ENCODE data around the gene PHKA1.
"Not testable (repeated sequence)": the region's sequence is repeated elsewhere in the genome, so short reads cannot be mapped to it uniquely, and the experiment has no call there.

PHKA1 gene

DNA sequence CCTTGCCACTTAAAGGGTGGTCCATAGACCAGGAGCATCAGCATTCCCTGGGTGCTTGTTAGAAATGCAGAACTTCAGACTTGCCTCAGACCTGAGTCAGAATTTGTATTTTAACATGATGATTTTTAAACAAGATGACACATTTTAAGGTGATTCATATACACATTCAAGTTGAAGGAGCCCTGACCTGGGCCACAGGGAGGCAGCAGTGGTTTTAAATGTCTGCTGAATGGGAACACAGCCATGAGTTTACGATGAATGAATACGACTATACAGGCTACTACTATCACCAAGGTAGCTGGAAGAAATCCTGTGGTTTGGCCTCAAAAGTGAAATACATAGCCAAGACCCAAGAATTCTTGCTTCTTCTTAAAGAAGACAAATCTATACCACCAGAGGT, 144.3 kb downstream of the PHKA1 start:
- DNase-seq, result no peak

DNA sequence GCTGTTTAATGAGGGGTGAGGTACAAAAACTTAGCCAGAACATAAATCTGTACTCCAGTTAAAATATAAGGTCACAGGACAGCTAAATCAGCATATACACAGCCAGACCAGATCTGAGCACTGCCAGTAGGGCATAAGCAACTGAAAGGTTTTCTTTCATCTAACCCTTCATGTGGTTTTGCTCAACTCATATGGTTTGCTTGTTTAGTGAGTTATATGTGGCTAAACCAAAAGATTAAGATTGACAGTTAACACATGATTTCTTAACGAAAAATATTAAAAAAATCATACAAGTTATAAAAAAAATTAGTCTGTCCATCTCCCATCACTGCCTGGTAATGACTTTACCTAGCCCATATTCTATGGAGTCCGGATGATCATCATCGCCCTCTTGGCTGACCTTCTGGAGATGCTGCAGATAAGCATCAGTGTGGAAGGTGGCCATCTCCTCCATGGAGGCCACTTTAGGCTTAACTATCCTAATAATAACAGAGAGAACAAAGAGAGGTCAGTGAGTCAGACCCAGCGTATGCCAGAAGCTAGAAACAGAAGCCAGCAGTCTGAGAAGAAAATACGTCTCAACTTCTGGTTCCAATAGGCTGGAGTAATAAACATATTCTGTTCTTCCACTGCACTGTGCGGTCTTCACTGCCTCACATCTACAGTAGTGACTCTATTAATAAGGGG, 145.6 kb downstream of the PHKA1 start:
- DNase-seq, result no peak

DNA sequence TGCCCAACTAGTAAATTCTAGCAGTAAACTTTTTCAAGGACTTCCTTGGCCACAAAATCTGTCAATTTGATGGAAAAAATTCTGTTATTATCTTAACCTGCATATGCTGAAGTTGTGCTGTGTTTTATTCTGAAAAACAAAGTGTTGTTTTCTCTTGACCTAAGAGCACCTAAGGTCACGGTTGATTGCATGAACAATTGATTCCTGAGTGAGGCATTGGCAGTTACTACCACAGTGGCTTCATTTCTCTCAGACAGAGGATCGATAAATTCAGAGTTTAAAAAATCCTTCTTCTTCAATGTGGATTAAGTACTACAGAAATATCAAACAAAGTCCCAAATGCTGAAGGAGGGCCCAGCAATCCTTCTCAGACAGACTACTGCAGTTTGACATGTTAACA, 147.7 kb downstream of the PHKA1 start:
- no peak for DNase-seq

DNA sequence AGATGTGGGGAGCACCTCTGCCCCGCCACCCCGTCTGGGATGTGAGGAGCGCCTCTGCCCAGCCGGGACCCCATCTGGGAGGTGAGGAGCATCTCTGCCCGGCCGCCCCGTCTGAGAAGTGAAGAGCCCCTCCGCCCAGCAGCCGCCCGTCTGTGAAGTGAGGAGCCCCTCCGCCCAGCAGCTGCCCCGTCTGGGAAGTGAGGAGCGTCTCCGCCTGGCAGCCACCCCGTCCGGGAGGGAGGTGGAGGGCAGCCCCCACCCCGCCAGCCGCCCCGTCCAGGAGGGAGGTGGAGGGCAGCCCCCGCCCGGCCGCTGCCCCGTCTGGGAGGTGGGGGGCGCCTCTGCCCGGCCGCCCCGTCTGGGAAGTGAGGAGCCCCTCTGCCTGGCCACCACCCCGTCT, 154.5 kb downstream of the PHKA1 start:
- DNase-seq, result not testable (repeated sequence)

DNA sequence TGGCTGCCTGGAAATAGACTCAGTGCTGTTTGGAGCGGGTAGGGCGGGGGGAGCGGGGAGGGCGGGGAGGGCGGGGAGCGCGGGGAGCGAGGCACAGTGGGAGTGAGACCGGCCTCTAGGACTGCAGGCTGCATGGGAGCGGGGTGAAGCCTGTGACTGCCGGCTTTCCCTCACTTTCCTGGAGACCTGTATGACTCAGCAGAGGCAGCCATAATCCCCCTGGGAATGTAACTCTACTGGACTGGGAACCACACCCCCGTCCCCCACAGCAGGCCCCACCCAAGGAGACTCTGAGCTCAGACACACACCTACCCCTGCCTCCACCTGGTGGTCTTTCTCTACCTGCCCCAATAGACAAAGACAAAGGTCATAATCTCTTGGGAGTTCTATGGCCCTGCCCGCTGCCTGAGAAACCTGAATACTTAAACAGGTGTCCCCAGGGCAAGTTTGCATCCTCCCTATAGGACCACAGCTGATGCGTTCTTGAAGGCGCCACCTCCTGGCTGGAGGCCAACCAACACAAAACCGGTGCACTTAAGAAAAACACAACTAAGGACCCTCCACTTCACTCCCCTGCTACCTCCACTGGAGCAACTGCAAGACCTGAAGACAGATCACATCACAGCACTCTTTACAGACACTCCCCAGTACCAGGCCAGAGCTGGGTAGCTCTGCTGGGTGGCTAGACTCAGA, 159.5 kb downstream of the PHKA1 start:
- DNase-seq, result no peak

DNA sequence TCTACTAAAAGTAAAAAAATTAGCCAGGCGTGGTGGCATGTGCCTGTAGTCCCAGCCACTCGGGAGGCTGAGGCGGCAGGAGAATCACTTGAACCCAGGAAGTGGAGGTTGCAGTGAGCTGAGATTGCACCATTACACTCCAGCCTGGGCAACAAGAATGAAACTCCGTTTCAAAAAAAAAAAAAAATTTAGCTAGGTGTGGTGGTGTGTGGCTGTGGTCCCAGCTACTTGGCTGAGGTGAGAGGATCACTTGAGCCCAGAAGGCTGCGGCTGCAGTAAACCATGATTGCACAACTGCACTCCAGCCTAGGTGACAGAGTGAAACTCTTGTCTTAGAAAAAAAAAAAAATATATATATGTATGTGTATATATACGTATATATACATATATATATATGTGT, 161.7 kb downstream of the PHKA1 start:
- DNase-seq, result not testable (repeated sequence)

DNA sequence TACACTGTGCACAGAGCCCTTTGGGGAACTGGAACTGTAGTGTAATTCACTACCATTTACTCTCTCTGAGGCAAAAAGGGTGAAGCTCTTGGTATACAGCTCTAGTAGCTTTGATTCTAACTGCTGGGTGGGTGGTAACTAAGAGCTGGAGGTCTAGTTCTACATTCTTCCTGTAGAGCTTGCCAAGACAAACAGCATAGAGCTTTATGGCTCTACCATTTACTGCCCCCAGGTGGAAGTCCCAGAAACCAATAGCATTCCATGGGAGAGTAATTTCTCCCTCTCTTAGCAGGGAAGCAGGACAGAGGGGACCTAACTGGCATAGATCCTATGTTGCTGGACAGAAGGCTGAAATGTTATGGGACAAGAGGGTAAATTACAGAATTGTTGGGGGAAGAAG, 168.1 kb downstream of the PHKA1 start:
- DNase-seq, result no peak

DNA sequence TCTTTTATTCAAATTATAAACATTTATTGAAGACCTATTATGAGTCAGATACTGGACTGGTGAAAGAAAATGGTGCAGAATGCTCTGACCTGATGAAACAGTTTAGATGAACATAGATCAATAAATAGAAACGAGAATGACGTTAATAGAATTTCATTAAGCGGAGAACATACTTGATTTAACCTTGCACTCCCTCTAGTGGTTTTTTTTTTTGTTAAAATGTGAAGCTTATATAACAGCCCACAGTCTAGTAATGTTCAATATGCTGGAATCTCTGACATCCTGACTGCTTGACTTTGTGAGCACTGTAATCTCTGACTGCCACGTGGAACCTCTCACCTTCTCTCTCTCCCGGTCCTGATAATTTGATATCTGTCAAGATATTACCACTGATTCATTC, 173.8 kb downstream of the PHKA1 start:
- DNase-seq, result peak in 1 of 2 donors; percentile 14

DNA sequence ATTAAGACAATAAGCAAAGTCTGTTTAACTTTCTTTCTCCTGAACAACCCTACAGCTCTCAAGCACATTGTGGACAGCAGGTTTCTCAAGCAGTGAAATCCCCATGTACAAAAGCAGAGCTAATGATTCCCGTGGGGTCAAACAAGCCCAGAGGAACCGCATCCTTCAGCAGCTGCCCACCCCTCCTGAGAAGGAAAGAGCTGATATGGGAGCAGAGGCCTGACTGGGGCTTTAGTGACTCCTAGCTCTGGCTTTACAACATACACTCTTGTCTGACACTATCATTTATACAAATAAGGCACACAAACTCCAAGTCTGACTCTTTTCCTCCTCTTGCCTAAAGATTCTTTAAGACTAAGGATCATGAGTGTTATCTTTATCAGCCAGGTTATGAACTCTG, 174.3 kb downstream of the PHKA1 start:
- DNase-seq, result no peak

DNA sequence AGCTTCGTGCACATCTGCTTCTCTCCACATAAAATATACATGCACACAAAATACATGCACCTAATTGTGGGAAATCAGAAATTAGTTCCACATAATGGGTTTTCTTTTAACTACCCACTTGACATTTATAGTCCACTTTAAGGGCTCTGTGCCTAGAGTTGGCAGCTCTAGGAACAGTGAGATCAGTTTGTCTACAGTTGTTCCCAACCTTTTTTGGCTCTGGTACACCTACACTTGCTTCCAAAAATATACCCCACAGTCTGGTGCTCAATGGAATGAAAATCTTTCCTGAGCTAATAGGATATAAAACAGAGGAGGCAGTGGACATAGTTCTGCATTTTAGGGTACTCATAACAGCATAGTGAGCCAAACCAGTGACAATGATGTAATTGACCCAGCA, 177.6 kb downstream of the PHKA1 start:
- DNase-seq, result no peak

DNA sequence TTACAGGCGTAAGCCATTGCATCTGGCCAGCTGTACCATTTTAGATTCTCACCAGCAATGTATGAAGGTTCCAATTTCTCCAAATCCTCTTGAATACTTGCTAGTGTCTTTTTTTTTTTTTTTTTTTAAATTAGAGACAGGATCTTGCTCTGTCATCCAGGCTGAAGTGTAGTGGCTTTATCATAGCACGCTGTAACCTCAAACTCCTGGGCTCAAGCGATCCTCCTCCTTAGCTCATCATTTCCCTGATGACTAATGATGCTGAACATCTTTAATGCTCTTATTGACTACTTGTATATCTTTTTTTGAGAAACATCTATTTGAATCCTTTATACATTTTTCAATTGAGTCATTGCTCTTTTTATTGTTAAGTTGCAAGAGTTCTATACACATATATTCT, 181.7 kb downstream of the PHKA1 start:
- no peak for DNase-seq

Data from inflammatory macrophage (primary cell).